Measurements from ENCODE around the gene PDZRN3.

Gene PDZRN3

GRCh38 chr3:73552700-73553099 is 72.0 kb downstream of the PDZRN3 start:
- DNase-seq: no peak

GRCh38 chr3:73550032-73550431 is 74.7 kb downstream of the PDZRN3 start:
- no peak for DNase-seq

GRCh38 chr3:73549051-73549600 is 75.6 kb downstream of the PDZRN3 start:
- no peak for DNase-seq

GRCh38 chr3:73548436-73548835 is 76.3 kb downstream of the PDZRN3 start:
- DNase-seq: no peak

- no peak for DNase-seq
Observed at GRCh38 chr3:73547427-73548248, 77.1 kb downstream of the PDZRN3 start.

GRCh38 chr3:73546961-73547360 is 77.8 kb downstream of the PDZRN3 start:
- no peak for DNase-seq

- no peak for DNase-seq
Observed at GRCh38 chr3:73543412-73543811, 81.3 kb downstream of the PDZRN3 start.

- DNase-seq: no peak
Observed at GRCh38 chr3:73542136-73542535, 82.6 kb downstream of the PDZRN3 start.

GRCh38 chr3:73540969-73541740 is 83.6 kb downstream of the PDZRN3 start:
- no peak for DNase-seq

- no peak for DNase-seq
Observed at GRCh38 chr3:73538486-73538885, 86.3 kb downstream of the PDZRN3 start.

GRCh38 chr3:73536952-73537351 is 87.8 kb downstream of the PDZRN3 start:
- DNase-seq: no peak

GRCh38 chr3:73536336-73536895 is 88.3 kb downstream of the PDZRN3 start:
- DNase-seq: no peak

- DNase-seq: no peak
Observed at GRCh38 chr3:73535931-73536330, 88.8 kb downstream of the PDZRN3 start.

GRCh38 chr3:73535137-73535536 is 89.6 kb downstream of the PDZRN3 start:
- DNase-seq: no peak

- no peak for DNase-seq
Observed at GRCh38 chr3:73530022-73530396, 94.7 kb downstream of the PDZRN3 start.

GRCh38 chr3:73529308-73530021 is 95.3 kb downstream of the PDZRN3 start:
- DNase-seq: no peak

GRCh38 chr3:73525591-73525990 is 99.2 kb downstream of the PDZRN3 start:
- no peak for DNase-seq

- DNase-seq: no peak
Observed at GRCh38 chr3:73523661-73524060, 101.1 kb downstream of the PDZRN3 start.

GRCh38 chr3:73521734-73522336 is 102.9 kb downstream of the PDZRN3 start:
- DNase-seq: no peak

GRCh38 chr3:73520931-73521461 is 103.7 kb downstream of the PDZRN3 start:
- DNase-seq: no peak

- DNase-seq: no peak
Observed at GRCh38 chr3:73516631-73517030, 108.1 kb downstream of the PDZRN3 start.

GRCh38 chr3:73513260-73513659 is 111.5 kb downstream of the PDZRN3 start:
- DNase-seq: no peak
